ENCODE data around the gene MUC7. TPM values are rescaled to one million over a fixed set of nuclear protein-coding genes. Genes with fewer than 3 reads are reported as not detected.

Gene MUC7
- total and polyA plus RNA-seq, 2 donors (not counting 1 experiment from before 2014, with no cell fraction given), result not detected

GRCh38 chr4:70504733-70505132 lies 32.7 kb downstream of the MUC7 start:
- no peak for DNase-seq (ENCODE audit: low read depth in 2 of 2)
- Histone ChIP-seq H3K4me2 (ENCODE audit: extremely low read depth, insufficient read depth, low read length) (no peak overlapping the region), H2AFZ (ENCODE audit: low read length) (no peak overlapping the region), H3K9ac (ENCODE audit: insufficient read depth, low read length) (no peak overlapping the region), H3K27ac (ENCODE audit: insufficient read depth, low read length) (no peak overlapping the region), H4K20me1 (ENCODE audit: control insufficient read depth, extremely low read depth, insufficient read depth, low read length) (peaks cover 2% of the 10 kb centered on the region), H3K27me3 (ENCODE audit: control insufficient read depth, insufficient read depth, low read length) (no peaks in the 10 kb centered on the region), H3K36me3 (ENCODE audit: control insufficient read depth, insufficient read depth, low read length) (no peaks in the 10 kb centered on the region), H3K4me1 (ENCODE audit: control insufficient read depth, extremely low read depth, insufficient read depth, low read length) (no peaks in the 10 kb centered on the region), H3K4me3 (replicated peaks in 1 of 4; ENCODE audit: control extremely low read depth in 1 of 4, insufficient read depth in 1 of 4, low read depth in 3 of 4, low read length in 4 of 4) (no peak overlapping the region), H3K9me3 (ENCODE audit: control insufficient read depth, insufficient read depth, low read depth, low read length) (no peaks in the 10 kb centered on the region), H3K79me2 (ENCODE audit: control insufficient read depth, insufficient read depth, low read length) (no peaks in the 10 kb centered on the region)
- TF ChIP-seq EZH2 (IDR thresholded peaks at IDR 0.05; ENCODE audit: low read length, missing control alignments) (no peak), CTCF (conservative IDR thresholded peaks at IDR 0.05 in 1 of 2, IDR thresholded peaks at IDR 0.05 in 1 of 2; ENCODE audit: low read depth in 1 of 2, low read length in 2 of 2) (no peak)

- peak; percentile 28 to 65 for DNase-seq (ENCODE audit: low read depth in 2 of 2)
- H4K20me1 ChIP-seq (ENCODE audit: control insufficient read depth, extremely low read depth, insufficient read depth, low read length), result peaks cover 2% of the 10 kb centered on the region
Observed at GRCh38 chr4:70505151-70505748, 33.3 kb downstream of the MUC7 start.

GRCh38 chr4:70508801-70509200 lies 36.8 kb downstream of the MUC7 start:
- H3K9me3 ChIP-seq (ENCODE audit: control insufficient read depth, insufficient read depth, low read depth, low read length), result no peaks in the 10 kb centered on the region
- no peaks in the 10 kb centered on the region for H3K79me2 ChIP-seq (ENCODE audit: control insufficient read depth, insufficient read depth, low read length)
- no peak for TF ChIP-seq CTCF (conservative IDR thresholded peaks at IDR 0.05 in 1 of 2, IDR thresholded peaks at IDR 0.05 in 1 of 2; ENCODE audit: low read depth in 1 of 2, low read length in 2 of 2)
- no peak for TF ChIP-seq EZH2 (IDR thresholded peaks at IDR 0.05; ENCODE audit: low read length, missing control alignments)
- no peak overlapping the region for H2AFZ ChIP-seq (ENCODE audit: low read length)
- no peak overlapping the region for H3K9ac ChIP-seq (ENCODE audit: insufficient read depth, low read length)
- no peaks in the 10 kb centered on the region for H3K36me3 ChIP-seq (ENCODE audit: control insufficient read depth, insufficient read depth, low read length)
- H3K27ac ChIP-seq (ENCODE audit: insufficient read depth, low read length), result no peak overlapping the region
- no peaks in the 10 kb centered on the region for H3K4me1 ChIP-seq (ENCODE audit: control insufficient read depth, extremely low read depth, insufficient read depth, low read length)
- H4K20me1 ChIP-seq (ENCODE audit: control insufficient read depth, extremely low read depth, insufficient read depth, low read length), result peaks cover 2% of the 10 kb centered on the region
- no peak overlapping the region for H3K4me3 ChIP-seq (replicated peaks in 1 of 4; ENCODE audit: control extremely low read depth in 1 of 4, insufficient read depth in 1 of 4, low read depth in 3 of 4, low read length in 4 of 4)
- no peak overlapping the region for H3K4me2 ChIP-seq (ENCODE audit: extremely low read depth, insufficient read depth, low read length)
- H3K27me3 ChIP-seq (ENCODE audit: control insufficient read depth, insufficient read depth, low read length), result no peaks in the 10 kb centered on the region
- peak in 1 of 2 donors; percentile 3 for DNase-seq (ENCODE audit: low read depth in 2 of 2)

More at GRCh38 chr4:70505151-70505748, 33.3 kb downstream of the MUC7 start:
- H3K79me2 ChIP-seq (ENCODE audit: control insufficient read depth, insufficient read depth, low read length), result no peaks in the 10 kb centered on the region
- no peaks in the 10 kb centered on the region for H3K9me3 ChIP-seq (ENCODE audit: control insufficient read depth, insufficient read depth, low read depth, low read length)
- no peak overlapping the region for H3K27ac ChIP-seq (ENCODE audit: insufficient read depth, low read length)
- H2AFZ ChIP-seq (ENCODE audit: low read length), result no peak overlapping the region
- H3K4me1 ChIP-seq (ENCODE audit: control insufficient read depth, extremely low read depth, insufficient read depth, low read length), result no peaks in the 10 kb centered on the region
- H3K27me3 ChIP-seq (ENCODE audit: control insufficient read depth, insufficient read depth, low read length), result no peaks in the 10 kb centered on the region
- H3K36me3 ChIP-seq (ENCODE audit: control insufficient read depth, insufficient read depth, low read length), result no peaks in the 10 kb centered on the region
- peak; percentile 98 to 99 for TF ChIP-seq CTCF (conservative IDR thresholded peaks at IDR 0.05 in 1 of 2, IDR thresholded peaks at IDR 0.05 in 1 of 2; ENCODE audit: low read depth in 1 of 2, low read length in 2 of 2)
- TF ChIP-seq EZH2 (IDR thresholded peaks at IDR 0.05; ENCODE audit: low read length, missing control alignments), result no peak
- no peak overlapping the region for H3K4me3 ChIP-seq (replicated peaks in 1 of 4; ENCODE audit: control extremely low read depth in 1 of 4, insufficient read depth in 1 of 4, low read depth in 3 of 4, low read length in 4 of 4)
- no peak overlapping the region for H3K9ac ChIP-seq (ENCODE audit: insufficient read depth, low read length)
- no peak overlapping the region for H3K4me2 ChIP-seq (ENCODE audit: extremely low read depth, insufficient read depth, low read length)

Measured in fibroblast of lung (primary cell).